ENCODE measurements around the gene SH3BP2.
"Not testable (repeated sequence)": the region's sequence is repeated elsewhere in the genome, so short reads cannot be mapped to it uniquely, and the experiment has no call there.

Gene SH3BP2

DNA sequence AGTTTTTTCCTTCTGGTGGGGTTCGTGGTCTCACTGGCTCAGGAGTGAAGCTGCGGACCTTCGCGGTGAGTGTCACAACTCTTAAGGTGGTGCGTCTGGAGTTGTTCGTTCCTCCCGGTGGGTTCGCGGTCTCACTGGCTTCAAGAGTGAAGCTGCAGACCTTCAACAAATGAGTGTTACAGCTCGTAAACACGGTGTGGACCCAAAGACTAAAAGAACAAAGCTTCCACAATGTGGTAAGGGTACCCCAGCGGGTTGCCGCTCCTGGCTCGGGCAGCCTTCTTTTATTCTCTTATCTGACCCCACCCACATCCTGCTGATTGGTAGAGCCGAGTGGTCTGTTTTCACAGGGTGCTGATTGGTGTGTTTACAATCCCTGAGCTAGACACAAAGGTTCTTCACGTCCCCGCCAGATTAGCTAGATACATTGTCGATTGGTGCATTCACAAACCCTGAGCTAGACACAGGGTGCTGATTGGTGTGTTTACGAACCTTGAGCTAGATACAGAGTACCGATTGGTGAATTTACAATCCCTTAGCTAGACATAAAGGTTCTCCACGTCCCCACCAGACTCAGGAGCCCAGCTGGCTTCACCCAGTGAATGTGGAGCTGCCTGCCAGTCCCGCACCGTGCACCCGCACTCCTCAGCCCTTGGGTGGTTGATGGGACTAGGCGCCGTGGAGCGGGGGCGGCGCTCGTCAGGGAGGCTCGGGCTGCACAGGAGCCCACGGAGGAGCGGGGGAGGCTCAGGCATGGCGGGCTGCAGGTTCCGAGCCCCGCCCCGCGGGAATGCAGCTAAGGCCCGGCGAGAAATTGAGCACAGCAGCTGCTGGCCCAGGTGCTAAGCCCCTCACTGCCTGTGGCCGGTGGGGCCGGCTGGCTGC lies 30.2 kb upstream of the SH3BP2 start:
- DNase-seq: not testable (repeated sequence)

GRCh38 chr4:2763511-2763967 lies 29.3 kb upstream of the SH3BP2 start:
- no peak for DNase-seq

DNA sequence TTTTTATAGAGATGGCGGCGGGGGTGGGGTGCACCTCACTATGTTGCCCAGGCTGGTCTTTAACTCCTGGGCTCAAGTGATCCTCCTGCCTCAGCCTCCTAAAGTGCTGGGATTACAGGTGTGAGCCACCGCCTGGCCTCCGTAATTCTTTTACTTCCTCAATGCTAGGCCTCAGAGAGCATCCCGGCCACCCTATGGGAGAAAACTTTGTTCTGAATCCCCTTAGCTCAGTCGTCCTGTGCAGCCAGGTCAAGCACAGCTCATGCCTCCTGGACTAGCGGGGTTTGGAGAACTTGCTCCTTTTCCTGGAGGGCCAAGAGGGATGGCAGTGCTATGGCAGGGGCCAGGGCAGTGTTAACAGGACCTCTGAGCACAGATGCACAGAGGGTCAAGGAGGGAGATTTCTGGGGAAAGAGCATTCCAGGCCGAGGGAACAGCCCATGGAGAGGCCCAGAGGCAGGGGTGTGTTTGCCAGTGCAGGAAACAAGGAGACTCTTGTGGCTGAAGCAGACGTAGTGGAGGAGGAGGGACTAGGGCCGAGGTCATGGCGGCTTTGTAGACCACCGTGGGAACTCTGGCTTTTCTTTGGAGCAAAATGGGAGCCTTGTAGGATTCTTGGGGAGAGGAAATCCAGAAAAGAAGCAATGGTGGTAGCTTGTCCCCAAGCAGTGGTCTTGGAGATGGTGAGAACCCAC lies 26.9 kb upstream of the SH3BP2 start:
- no peak for DNase-seq

DNA sequence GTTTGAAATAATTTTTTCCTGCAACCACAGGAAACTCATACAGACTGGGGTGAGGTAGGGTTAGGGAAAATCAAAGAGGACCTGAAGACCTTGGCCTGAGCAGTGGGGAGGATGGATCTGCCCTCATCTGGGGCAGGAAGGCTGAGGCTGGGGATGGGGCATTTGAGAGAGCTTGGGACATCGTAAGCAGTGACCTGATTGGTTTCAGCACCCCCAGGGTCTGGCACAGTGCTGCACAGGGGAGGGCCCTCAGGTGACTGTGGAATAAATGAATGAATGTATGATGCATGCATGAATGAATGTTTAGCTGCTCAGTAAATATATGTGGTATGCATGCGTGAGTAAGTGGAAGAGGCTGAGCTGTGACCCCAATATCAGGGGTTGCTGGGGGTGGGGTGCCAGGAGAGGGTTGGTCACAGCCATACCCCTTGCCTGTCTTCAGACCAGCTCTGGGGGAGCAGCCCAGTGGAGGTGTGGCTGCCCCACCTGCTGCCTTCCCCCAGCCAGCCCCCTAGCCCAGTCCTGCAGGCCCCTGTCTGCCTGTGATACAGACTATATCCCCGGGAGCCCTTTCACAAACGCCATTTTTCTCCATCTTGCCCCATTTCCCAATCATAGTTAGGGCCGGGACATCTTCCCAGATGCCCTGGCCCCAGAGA lies 25.7 kb upstream of the SH3BP2 start:
- DNase-seq: no peak

GRCh38 chr4:2767705-2768074 lies 25.2 kb upstream of the SH3BP2 start:
- no peak for DNase-seq

- no peak for DNase-seq
Measured at GRCh38 chr4:2768124-2768523, 24.8 kb upstream of the SH3BP2 start.

GRCh38 chr4:2768921-2769336 lies 24.0 kb upstream of the SH3BP2 start:
- no peak for DNase-seq

GRCh38 chr4:2771264-2771663 lies 21.6 kb upstream of the SH3BP2 start:
- DNase-seq: no peak

- not testable (repeated sequence) for DNase-seq
Measured at GRCh38 chr4:2780643-2781042, 12.2 kb upstream of the SH3BP2 start.

GRCh38 chr4:2781911-2782310 lies 11.0 kb upstream of the SH3BP2 start:
- no peak for DNase-seq

- no peak for DNase-seq
Measured at GRCh38 chr4:2783790-2784189, 9.1 kb upstream of the SH3BP2 start.

DNA sequence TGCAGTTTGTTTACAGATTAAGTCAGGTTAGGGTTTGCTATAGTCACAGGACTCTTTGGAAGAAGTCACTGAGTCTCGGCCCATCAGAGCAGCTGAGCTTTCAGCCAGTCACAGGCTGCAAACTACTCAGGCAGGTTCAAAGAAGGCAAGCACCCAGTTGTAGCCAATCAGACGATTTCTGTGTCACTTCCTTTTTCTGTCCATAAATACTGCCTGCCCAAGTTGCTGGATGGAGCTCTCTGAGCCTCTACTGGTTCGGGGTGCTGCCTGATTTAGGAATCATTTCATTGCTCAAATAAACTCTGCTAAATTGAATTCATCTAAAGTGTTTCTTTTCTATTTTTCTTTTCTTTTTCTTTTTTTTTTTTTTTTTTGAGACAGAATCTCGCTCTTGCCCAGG lies 7.3 kb upstream of the SH3BP2 start:
- no peak for DNase-seq

DNA sequence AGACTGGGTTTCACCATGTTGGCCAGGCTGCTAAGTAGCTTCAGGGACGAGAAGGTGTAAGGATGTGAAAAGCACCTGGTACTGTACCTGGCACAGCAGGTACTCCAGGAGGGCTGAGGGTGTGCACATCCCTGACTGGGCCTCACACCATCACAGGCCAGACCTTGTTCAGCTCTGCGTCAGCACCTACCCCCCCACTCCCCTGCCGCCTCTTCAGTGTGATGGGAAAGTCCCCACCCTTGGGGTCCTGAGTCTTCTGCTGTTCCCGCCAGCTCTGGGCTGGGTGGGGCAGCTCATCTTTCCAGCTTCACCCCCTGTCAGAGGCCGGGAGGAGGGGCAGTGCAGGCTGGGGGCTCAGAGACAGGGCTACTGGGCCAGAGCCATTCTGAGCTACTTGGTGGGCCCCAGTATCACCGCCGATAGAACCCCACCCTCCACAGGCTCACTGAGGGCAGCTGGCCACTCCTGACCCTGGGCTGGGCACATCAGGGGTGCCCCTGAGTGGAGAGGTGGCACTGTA lies 6.7 kb upstream of the SH3BP2 start:
- no peak for DNase-seq

- no peak for DNase-seq
Measured at GRCh38 chr4:2786794-2787229, 6.1 kb upstream of the SH3BP2 start.

- no peak for DNase-seq
Measured at GRCh38 chr4:2787230-2788100, 5.4 kb upstream of the SH3BP2 start.

- DNase-seq: no peak
Measured at GRCh38 chr4:2788101-2788500, 4.8 kb upstream of the SH3BP2 start.

DNA sequence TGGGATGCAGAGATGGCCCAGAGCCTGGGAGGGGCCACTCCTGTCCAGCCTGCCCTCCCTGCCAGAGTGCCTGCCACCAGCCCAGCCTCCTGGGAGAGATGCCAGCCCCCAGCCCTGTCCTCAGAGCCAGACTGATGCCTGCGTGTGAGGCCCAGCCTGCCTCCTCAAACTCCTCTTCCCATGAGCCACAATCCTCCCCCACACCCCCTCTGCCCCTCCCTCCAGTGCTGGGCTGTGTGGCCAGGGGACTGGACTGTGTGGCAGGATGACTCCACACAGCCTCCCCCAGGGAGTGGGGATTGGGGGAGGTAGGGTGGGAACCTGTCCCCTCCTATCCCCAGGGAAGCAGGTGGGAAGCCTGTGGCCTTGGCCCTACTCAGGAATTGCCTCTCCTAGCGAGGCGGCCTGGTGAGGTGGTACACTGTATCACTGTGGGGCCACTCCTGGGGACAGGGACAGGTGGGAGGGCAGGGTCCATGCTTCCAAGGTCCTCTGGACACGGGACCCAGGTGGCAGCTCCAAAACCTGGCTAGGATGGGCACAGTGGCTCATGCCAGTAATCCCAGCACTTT lies 4.3 kb upstream of the SH3BP2 start:
- DNase-seq: no peak

DNA sequence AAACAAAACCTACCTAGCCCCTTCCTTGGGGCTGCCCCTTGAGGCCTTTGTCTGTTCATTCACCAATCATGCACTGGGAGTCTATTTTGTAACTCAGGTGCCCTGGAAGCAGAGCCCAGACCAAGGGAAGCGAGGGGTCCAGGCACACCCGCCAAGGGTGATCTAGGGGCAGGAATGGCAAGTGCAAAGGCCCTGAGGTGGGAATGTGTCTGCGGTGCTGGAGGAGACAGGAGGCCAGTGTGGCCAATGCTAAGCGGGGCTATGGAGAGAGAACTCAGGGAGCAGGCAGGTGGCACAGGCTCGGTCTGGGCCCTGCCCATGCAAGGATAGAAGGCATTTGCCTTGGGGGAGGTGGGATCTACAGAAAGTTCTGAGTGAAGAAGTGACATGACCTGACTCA lies 3.5 kb upstream of the SH3BP2 start:
- no peak for DNase-seq

DNA sequence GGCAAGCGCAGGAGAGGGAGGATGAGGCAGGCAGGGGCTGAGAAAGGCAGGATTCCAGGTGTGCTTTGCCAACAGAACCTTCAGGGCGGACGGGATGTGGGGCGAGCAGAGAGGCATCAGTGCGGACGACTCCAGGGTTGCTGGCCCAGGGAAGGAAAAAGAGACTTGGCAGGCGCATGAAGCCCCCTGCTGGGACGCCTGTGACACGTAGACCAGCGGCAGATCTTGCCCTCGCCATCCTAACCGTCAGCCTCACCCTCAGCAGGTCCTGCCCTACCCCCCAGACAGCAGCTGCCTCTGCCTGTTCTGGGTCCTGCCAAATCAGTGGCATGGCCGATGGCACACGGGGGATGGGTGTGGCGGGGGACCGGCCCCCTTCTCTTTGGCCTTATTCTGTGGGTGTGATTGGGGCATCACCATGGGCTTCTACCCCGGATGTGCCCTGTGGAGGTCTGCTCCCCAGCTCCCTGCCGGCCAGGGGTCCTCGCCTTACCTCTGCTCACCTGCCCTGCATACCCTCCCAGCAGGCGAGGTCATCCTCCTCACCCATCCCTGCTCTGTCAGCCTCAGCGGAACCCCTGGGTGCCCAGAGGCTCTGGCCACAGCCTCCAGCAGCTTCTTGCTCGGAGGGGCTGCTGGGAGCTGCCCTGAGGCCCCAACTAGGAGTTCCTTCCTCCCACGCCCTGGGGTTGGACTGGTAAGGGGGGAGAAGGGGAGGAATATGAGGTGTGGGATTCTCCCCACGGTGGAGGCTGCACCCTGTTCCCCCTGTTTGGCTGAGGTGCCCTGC lies 2.9 kb upstream of the SH3BP2 start:
- DNase-seq: no peak

DNA sequence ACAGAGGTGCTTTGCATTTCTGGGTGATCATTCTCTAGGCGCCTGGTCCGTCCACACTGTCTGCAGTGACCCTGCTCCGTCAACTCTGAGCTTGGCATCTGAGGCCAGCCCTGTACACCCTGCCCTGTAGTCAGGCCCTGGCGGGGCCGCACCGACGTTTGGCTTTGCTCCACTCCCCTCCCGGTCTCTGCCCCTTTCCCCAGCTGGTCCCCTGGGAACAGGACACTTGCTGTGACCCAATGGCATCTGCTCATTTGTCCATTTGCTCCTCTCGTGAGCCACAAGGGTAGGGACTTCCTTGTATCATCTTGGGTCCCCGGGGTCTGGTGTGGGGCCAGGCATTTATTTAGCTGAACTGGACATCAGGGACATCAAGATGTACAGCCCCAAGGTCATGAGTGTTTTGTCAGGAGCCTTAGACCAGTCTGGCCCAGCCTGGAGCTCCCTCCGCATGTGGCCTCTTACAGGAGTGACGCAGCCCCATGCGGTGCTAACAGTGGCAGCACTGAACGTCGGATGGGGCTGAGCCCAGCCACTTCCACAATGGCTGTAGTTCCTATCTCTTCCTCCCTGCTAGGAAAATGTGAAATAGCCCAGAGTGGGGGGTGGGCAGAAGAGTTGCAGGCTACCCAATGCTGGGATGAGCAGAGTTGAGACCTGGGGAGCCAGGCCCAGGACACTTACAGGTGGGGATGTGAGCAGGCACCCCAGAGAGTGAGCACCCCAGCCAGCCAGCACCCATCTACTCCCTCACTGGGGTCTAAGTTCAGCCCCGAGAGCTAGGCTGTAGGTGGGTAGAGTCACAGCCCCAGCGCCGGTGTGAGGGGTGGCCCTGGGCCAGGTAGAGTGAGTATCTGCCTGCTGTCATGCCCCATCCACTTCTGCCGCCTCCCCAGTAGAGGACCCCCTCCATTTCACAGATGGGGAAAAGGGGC lies 2.0 kb upstream of the SH3BP2 start:
- DNase-seq: no peak

Measured in NCI-H187 treated with DMSO at 0.1 percent for 48 hours (cell line).